Astrocyte (in vitro differentiated cells and primary cell): ENCODE results near the gene GTPBP2.

Source experiments
- CTCF ChIP-seq: IDR thresholded peaks from 2 replicates; pipeline ENCODE4 v1.5.1; 2011; ENCODE audit warnings: low read depth, mild to moderate bottlenecking, inconsistent platforms, low read length, moderate library complexity; ENCODE audit not compliant: insufficient read depth
- EZH2 ChIP-seq: IDR thresholded peaks from 2 replicates; pipeline ENCODE4 v1.6.1; 2012; ENCODE audit warnings: mild to moderate bottlenecking, low read length, inconsistent platforms; ENCODE audit not compliant: insufficient read depth

DNA sequence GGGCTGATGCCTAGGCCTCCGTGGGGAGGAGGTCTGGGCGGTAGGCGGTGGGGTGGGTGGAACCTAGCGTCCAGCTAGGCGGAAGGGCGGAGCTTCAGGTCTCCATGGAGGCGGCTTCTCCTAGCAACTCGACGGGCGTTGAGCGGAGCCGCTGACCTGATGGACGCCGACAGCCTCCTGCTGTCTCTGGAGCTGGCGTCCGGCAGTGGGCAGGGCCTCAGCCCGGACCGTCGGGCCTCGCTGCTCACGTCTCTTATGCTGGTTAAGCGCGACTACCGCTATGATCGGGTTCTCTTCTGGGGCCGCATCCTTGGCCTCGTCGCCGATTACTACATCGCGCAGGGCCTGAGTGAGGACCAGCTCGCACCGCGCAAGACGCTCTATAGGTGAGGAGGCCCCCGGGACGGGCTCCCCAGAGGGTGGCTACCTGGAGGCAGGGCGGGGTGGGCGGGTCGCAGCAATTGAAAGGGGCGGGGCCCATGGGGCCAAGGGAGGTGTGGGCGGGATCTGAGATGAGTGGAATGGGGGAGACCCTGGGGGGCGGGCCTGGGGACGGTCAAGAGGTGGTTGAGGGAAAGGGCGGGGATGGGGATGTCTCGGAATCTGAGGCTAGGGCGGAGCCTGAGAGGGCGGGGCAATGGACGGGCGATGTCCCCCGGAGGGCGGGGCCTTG is 16.0 kb upstream of the GTPBP2 start, which contains the start of gene RSPH9:
- TF ChIP-seq CTCF = no peak
- no peak for TF ChIP-seq EZH2
